Epidermal melanocyte (primary cell): ENCODE results near the gene BAIAP2.

Experiments used
- DNase-seq: peaks from one replicate; pipeline ENCODE4 v3.0.0; 2011; ENCODE audit warnings: low spot score; ENCODE audit not compliant: insufficient read length

The BAIAP2 gene

GRCh38 chr17:81034779-81035520 lies at the start of gene BAIAP2:
Gene BAIAP2 (plus strand): TSS chr17:81035151. CDS start chr17:81035255, 104 bp downstream.
- peak; percentile 100 for DNase-seq

GRCh38 chr17:80986046-80986445 lies 48.9 kb upstream of the BAIAP2 start:
- DNase-seq = no peak

- no peak for DNase-seq
Measured at GRCh38 chr17:80986816-80987475, 48.0 kb upstream of the BAIAP2 start.

- no peak for DNase-seq
Measured at GRCh38 chr17:80987941-80988461, 47.0 kb upstream of the BAIAP2 start.

GRCh38 chr17:80989586-80989913 lies 45.4 kb upstream of the BAIAP2 start:
- DNase-seq = no peak

GRCh38 chr17:80990921-80991644 lies 43.9 kb upstream of the BAIAP2 start:
- no peak for DNase-seq

GRCh38 chr17:80991645-80992076 lies 43.3 kb upstream of the BAIAP2 start, which contains the start of gene CHMP6:
Gene CHMP6 (plus strand): TSS chr17:80991841. CDS start chr17:80991919, 78 bp downstream.
- peak; percentile 92 for DNase-seq

GRCh38 chr17:80992077-80992947 lies 42.6 kb upstream of the BAIAP2 start:
- DNase-seq = peak; percentile 32

GRCh38 chr17:80992948-80993624 lies 41.9 kb upstream of the BAIAP2 start:
- no peak for DNase-seq

GRCh38 chr17:80995131-80995530 lies 39.8 kb upstream of the BAIAP2 start:
- DNase-seq = peak; percentile 4

- peak; percentile 13 for DNase-seq
Measured at GRCh38 chr17:80996422-80997305, 38.3 kb upstream of the BAIAP2 start.

- DNase-seq = no peak
Measured at GRCh38 chr17:80997424-80998117, 37.4 kb upstream of the BAIAP2 start.

GRCh38 chr17:80998118-80998747 lies 36.7 kb upstream of the BAIAP2 start:
- no peak for DNase-seq

- DNase-seq = peak; percentile 12
Measured at GRCh38 chr17:80998748-80999535, 36.0 kb upstream of the BAIAP2 start.

- no peak for DNase-seq
Measured at GRCh38 chr17:80999536-81000333, 35.2 kb upstream of the BAIAP2 start.

- DNase-seq = no peak
Measured at GRCh38 chr17:81000334-81000630, 34.7 kb upstream of the BAIAP2 start.
